H1 (cell line): ENCODE data around the gene DNMT1. TPM values are rescaled to one million over a fixed set of nuclear protein-coding genes. Genes with fewer than 3 reads are reported as not detected.

Experiments used
- CTCF ChIA-PET: fragments of 300-600 bp; sonication (Branson Sonifier 250); formaldehyde crosslinking; loops from one replicate; lab custom pipeline; 2021; ENCODE audit not compliant: partially characterized antibody; lab: Charles Lee
- POLR2A ChIA-PET: fragments of 300-600 bp; sonication (Branson Sonifier 250); formaldehyde crosslinking; loops from one replicate; lab custom pipeline; 2021; ENCODE audit warnings: inconsistent platforms; ENCODE audit not compliant: partially characterized antibody; lab: Charles Lee
- DNase-seq, 2 experiments: peaks; one replicate each; pipeline versions ENCODE4 v3.0.0 to v3.0.0-alpha.2; 2010 to 2022; ENCODE audit warnings: low spot score in 2 of 2, low read depth in 1 of 2, mixed read lengths in 1 of 2
- FAIRE-seq: peaks from 2 replicates; lab custom pipeline; 2011; peaks lifted over from hg19 to GRCh38; lab: Jason Lieb, UNC
- H2AFZ ChIP-seq: 2 replicates; pipeline ENCODE4 v1.8.1; 2012; ENCODE audit warnings: low read length, inconsistent platforms
- H2AK5ac ChIP-seq: 2 replicates; pipeline ENCODE4 v1.6.1; 2013; ENCODE audit warnings: low read depth, low read length
- H2BK120ac ChIP-seq: replicated peaks from 2 replicates; pipeline ENCODE3; 2013; ENCODE audit warnings: low read depth, low read length, inconsistent platforms
- H2BK12ac ChIP-seq: 2 replicates; pipeline ENCODE4 v1.6.1; 2013; ENCODE audit warnings: low read depth, low read length
- H2BK15ac ChIP-seq: 2 replicates; pipeline ENCODE4 v1.6.1; 2013; ENCODE audit warnings: low read length
- H2BK20ac ChIP-seq: 2 replicates; pipeline ENCODE4 v1.6.1; 2013; ENCODE audit warnings: low read length
- H2BK5ac ChIP-seq: 2 replicates; pipeline ENCODE4 v1.6.1; 2013; ENCODE audit warnings: low read depth, low read length
- H3K14ac ChIP-seq: 2 replicates; pipeline ENCODE4 v1.6.1; 2013; ENCODE audit warnings: inconsistent platforms; ENCODE audit not compliant: insufficient read length
- H3K18ac ChIP-seq: 2 replicates; pipeline ENCODE4 v1.6.1; 2013; ENCODE audit warnings: low read length; ENCODE audit errors: extremely low read depth
- H3K23ac ChIP-seq: 2 replicates; pipeline ENCODE4 v1.6.1; 2013; ENCODE audit warnings: inconsistent platforms; ENCODE audit not compliant: insufficient read length
- H3K23me2 ChIP-seq: 2 replicates; pipeline ENCODE4 v1.6.1; 2013; ENCODE audit warnings: low read depth, low read length
- H3K27ac ChIP-seq: 2 replicates; pipeline ENCODE4 v1.6.1; 2011; ENCODE audit warnings: low read depth, low read length, inconsistent platforms
- H3K27me3 ChIP-seq, 4 experiments: replicated peaks in 1 of 4; 1 replicate in 1 of 4; 2 replicates in 3 of 4; pipeline versions ENCODE4 v1.6.1 to v1.8.1; 2011 to 2013; ENCODE audit warnings: low read length in 3 of 4, mild to moderate bottlenecking in 3 of 4, inconsistent platforms in 2 of 4, mixed read lengths in 2 of 4, moderate library complexity in 1 of 4; ENCODE audit not compliant: control insufficient read depth in 3 of 4, insufficient read depth in 3 of 4; ENCODE audit errors: extremely low read depth in 1 of 4
- H3K36me3 ChIP-seq, 4 experiments: 2 replicates each; pipeline versions ENCODE4 v1.6.1 to v1.8.1; 2011 to 2013; ENCODE audit warnings: mild to moderate bottlenecking in 4 of 4, low read length in 3 of 4, moderate library complexity in 2 of 4, control low read depth in 1 of 4, inconsistent platforms in 1 of 4; ENCODE audit not compliant: insufficient read depth in 4 of 4, control insufficient read depth in 2 of 4
- H3K4ac ChIP-seq: replicated peaks from 2 replicates; pipeline ENCODE3; 2013; ENCODE audit warnings: low read length, low read depth, mixed read lengths, inconsistent platforms; ENCODE audit not compliant: insufficient read length
- H3K4me1 ChIP-seq, 4 experiments: replicated peaks in 1 of 4; 1 replicate in 1 of 4; 2 replicates in 3 of 4; pipeline versions ENCODE4 v1.6.1 to v1.8.1; 2011 to 2013; ENCODE audit warnings: low read length in 3 of 4, inconsistent platforms in 2 of 4, mixed read lengths in 1 of 4; ENCODE audit not compliant: insufficient read depth in 4 of 4, control insufficient read depth in 3 of 4
- H3K4me2 ChIP-seq, 2 experiments: 2 replicates each; pipeline versions ENCODE4 v1.6.1 to v1.8.1; 2011 to 2013; ENCODE audit warnings: low read depth in 2 of 2, low read length in 2 of 2, control low read depth in 1 of 2, inconsistent platforms in 1 of 2, mild to moderate bottlenecking in 1 of 2; ENCODE audit not compliant: insufficient read depth in 1 of 2
- H3K4me3 ChIP-seq, 4 experiments: fragments of 200-600, 300-600 bp in 1 of 4; sonication (generic), shearing (Covaris generic), sonication (Bioruptor Twin) in 1 of 4; 2 replicates each; pipeline versions ENCODE4 v1.5.1 to v1.8.1; 2011 to 2016; ENCODE audit warnings: low read length in 4 of 4, low read depth in 3 of 4, control low read depth in 2 of 4, inconsistent platforms in 2 of 4, mild to moderate bottlenecking in 2 of 4, mixed read lengths in 1 of 4, moderate library complexity in 1 of 4; ENCODE audit not compliant: insufficient read depth in 2 of 4; ENCODE audit errors: extremely low read depth in 1 of 4
- H3K56ac ChIP-seq: replicated peaks from 2 replicates; pipeline ENCODE3; 2013; ENCODE audit warnings: low read depth, mild to moderate bottlenecking, mixed read lengths, low read length, inconsistent platforms; ENCODE audit not compliant: insufficient read length
- H3K79me1 ChIP-seq: 2 replicates; pipeline ENCODE4 v1.6.1; 2013; ENCODE audit warnings: low read depth, low read length, control low read depth
- H3K79me2 ChIP-seq, 2 experiments: 2 replicates each; pipeline versions ENCODE4 v1.6.1 to v1.8.1; 2012 to 2013; ENCODE audit warnings: low read length in 2 of 2, mild to moderate bottlenecking in 2 of 2, inconsistent platforms in 1 of 2; ENCODE audit not compliant: insufficient read depth in 2 of 2, control insufficient read depth in 1 of 2
- H3K9ac ChIP-seq, 4 experiments: replicated peaks in 1 of 4; 1 replicate in 1 of 4; 2 replicates in 3 of 4; pipeline versions ENCODE4 v1.6.1 to v1.8.1; 2011 to 2013; ENCODE audit warnings: low read depth in 3 of 4, low read length in 3 of 4, control low read depth in 2 of 4, mild to moderate bottlenecking in 2 of 4, moderate library complexity in 2 of 4, inconsistent platforms in 1 of 4; ENCODE audit errors: extremely low read depth in 1 of 4
- H3K9me3 ChIP-seq, 2 experiments: 2 replicates each; pipeline versions ENCODE4 v1.6.1 to v1.8.1; 2012 to 2013; ENCODE audit warnings: mild to moderate bottlenecking in 2 of 2, moderate library complexity in 2 of 2, control low read depth in 1 of 2, inconsistent platforms in 1 of 2, low read depth in 1 of 2, low read length in 1 of 2, mixed read lengths in 1 of 2; ENCODE audit not compliant: insufficient read depth in 2 of 2
- H4K20me1 ChIP-seq, 2 experiments: replicated peaks in 1 of 2; 2 replicates each; pipeline versions ENCODE3 to v1.8.1; 2011 to 2013; ENCODE audit warnings: inconsistent platforms in 2 of 2, low read length in 2 of 2, mild to moderate bottlenecking in 1 of 2; ENCODE audit not compliant: insufficient read depth in 2 of 2, control insufficient read depth in 1 of 2
- H4K5ac ChIP-seq: 2 replicates; pipeline ENCODE4 v1.6.1; 2013; ENCODE audit warnings: low read length, low read depth, mixed read lengths, inconsistent platforms; ENCODE audit not compliant: insufficient read length
- H4K8ac ChIP-seq: 2 replicates; pipeline ENCODE4 v1.8.0; 2013; ENCODE audit warnings: mild to moderate bottlenecking, moderate library complexity, low read length, inconsistent platforms; ENCODE audit not compliant: insufficient read depth; ENCODE audit errors: extremely low read depth
- H4K91ac ChIP-seq: replicated peaks from 2 replicates; pipeline ENCODE3; 2013; ENCODE audit warnings: low read length, mixed read lengths, inconsistent platforms; ENCODE audit not compliant: insufficient read length
- ASH2L ChIP-seq: fragments of 200-600, 300-600 bp; sonication (generic); IDR thresholded peaks from one replicate; pipeline ENCODE4 v1.7.1; 2017; ENCODE audit warnings: low read length
- BCL11A ChIP-seq, 2 experiments: IDR thresholded peaks; one replicate each; pipeline ENCODE4 v1.6.1; 2011; ENCODE audit warnings: low read depth in 2 of 2, low read length in 2 of 2, mild to moderate bottlenecking in 2 of 2
- EGR1 ChIP-seq: IDR thresholded peaks from 2 replicates; pipeline ENCODE4 v1.6.1; 2011; ENCODE audit warnings: low read depth, low read length, borderline replicate concordance
- EZH2 ChIP-seq: fragments of 200-600 bp; sonication (generic); IDR thresholded peaks from 2 replicates; pipeline ENCODE4 v1.7.1; 2012; ENCODE audit warnings: low read depth, mild to moderate bottlenecking, moderate library complexity, low read length, inconsistent platforms; ENCODE audit not compliant: severe bottlenecking
- FOSL1 ChIP-seq: IDR thresholded peaks from 2 replicates; pipeline ENCODE4 v1.6.1; 2011; ENCODE audit warnings: mild to moderate bottlenecking, low read depth, low read length, moderate library complexity; ENCODE audit not compliant: insufficient read depth
- KDM5A ChIP-seq: fragments of 200-600 bp; IDR thresholded peaks from 2 replicates; pipeline ENCODE4 v1.7.1; 2012; ENCODE audit warnings: mild to moderate bottlenecking, low read length, inconsistent platforms, mixed read lengths
- RNF2 ChIP-seq: fragments of 200-900, 300-1000 bp; sonication (generic); IDR thresholded peaks from 2 replicates; pipeline ENCODE4 v1.7.1; 2016; ENCODE audit warnings: borderline replicate concordance, low read depth, mild to moderate bottlenecking, antibody characterized with exemption, low read length; ENCODE audit not compliant: poor library complexity, severe bottlenecking; ENCODE audit errors: missing control alignments
- SP1 ChIP-seq: IDR thresholded peaks from 2 replicates; pipeline ENCODE4 v1.6.1; 2011; ENCODE audit warnings: low read depth, low read length
- SRF ChIP-seq: IDR thresholded peaks from 2 replicates; pipeline ENCODE4 v1.6.1; 2011; ENCODE audit warnings: mild to moderate bottlenecking, low read depth, low read length, moderate library complexity
- TAF1 ChIP-seq: IDR thresholded peaks from 2 replicates; pipeline ENCODE4 v1.6.1; 2011; ENCODE audit warnings: mild to moderate bottlenecking, low read depth, low read length
- WGBS, 2 experiments: shearing (Covaris generic) in 1 of 2; methylation state at CpG; one replicate each; pipeline versions ENCODE4 v1.1.6 to v1.1.7; 2013 to 2015; ENCODE audit warnings: low lambda C conversion rate in 2 of 2, mixed read lengths in 2 of 2, inconsistent platforms in 1 of 2, low coverage in 1 of 2, missing lambda C conversion rate in 1 of 2; ENCODE audit not compliant: insufficient replicate concordance in 2 of 2, insufficient coverage in 1 of 2, insufficient read length in 1 of 2; ENCODE audit errors: extremely low coverage in 1 of 2, missing lambda C conversion rate in 1 of 2; 5-methylcytosine and 5-hydroxymethylcytosine counted together
- polyA plus RNA-seq, 7 experiments: library from polyadenylated mRNA; depleted of rRNA in 3 of 7; stranded (reverse) in 5 of 7; unstranded in 2 of 7; fragments of >200 nt in 5 of 7; fragments of 200-250 nt in 2 of 7; gene quantifications; 1 replicate in 5 of 7; 2 replicates in 1 of 7; 4 replicates in 1 of 7; pipeline versions ENCODE4 v1.2.1 to v1.2.3, GENCODE V29; 2011 to 2013; ENCODE audit warnings: missing spikeins in 2 of 7, mixed read lengths in 2 of 7
- total RNA-seq: library from RNA; stranded (reverse); fragmentation: NEBNext Ultra II Directional; extraction: Animal tissue kit (Norgen Biotek cat#: 25700); gene quantifications from 2 replicates; pipeline ENCODE4 v1.2.1, GENCODE V29; 2021
- TF ChIP-seq, protein P1 (sequence below): IDR thresholded peaks from 2 replicates; pipeline ENCODE4 v1.6.1; 2012; ENCODE audit warnings: low read length, inconsistent platforms

DNMT1 gene
- total and polyA plus RNA-seq, 2 of the 8 experiments (the other 6 are each of a cell fraction or from before 2014, with no cell fraction given): 101 to 210 TPM

DNA sequence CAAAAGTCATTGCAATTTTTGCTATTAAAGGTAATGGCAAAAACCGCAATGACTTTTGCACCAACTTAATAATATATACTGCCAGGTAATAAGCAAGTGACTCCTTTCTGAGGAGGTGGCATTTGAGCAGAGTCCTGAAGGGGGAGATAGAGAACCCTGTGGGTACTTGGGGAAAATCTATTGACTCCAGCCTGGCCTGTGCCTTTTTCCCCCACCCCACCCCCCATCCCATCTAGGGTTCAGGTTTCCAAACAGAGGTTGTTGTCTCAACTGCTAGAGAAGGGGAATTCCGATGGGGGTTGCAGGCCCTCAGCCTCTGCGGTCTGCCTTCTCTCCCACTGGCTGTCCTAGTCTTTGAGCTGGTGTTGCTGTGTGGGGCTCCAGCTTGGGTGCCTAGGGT, 24.9 kb upstream of the DNMT1 start:
- Histone ChIP-seq H3K79me1 (0 out of 2 replicates have a peak, but pooled peaks cover 2% of the 10 kb centered on the region), H3K14ac (no peak overlapping the region), H4K91ac (no peak overlapping the region), H4K8ac (no peak overlapping the region), H3K36me3 (peaks cover 0 to 3% (median under 1%) of the 10 kb centered on the region in 4 experiments; a peak in 3 of 8 replicates), H3K23me2 (no peaks in the 10 kb centered on the region), H3K18ac (no peak overlapping the region; the same call in 1 of the 2 replicates), H3K27ac (peak overlapping the region; percentile 29; the same call in 1 of the 2 replicates), H3K9ac (peak overlapping the region in 1 of 4 experiments; percentile 25; a peak in 1 of 7 replicates), H2AFZ (no peak overlapping the region), H3K79me2 (no peaks in the 10 kb centered on the region; a peak in 1 of 4 replicates), H3K4me2 (peak overlapping the region in 1 of 2 experiments; percentile 34; a peak in 2 of 4 replicates), H3K4me1 (peaks cover 0 to 2% (median 0%) of the 10 kb centered on the region in 4 experiments; a peak in 2 of 7 replicates), H3K27me3 (no peaks in the 10 kb centered on the region), H3K56ac (no peak overlapping the region), H3K4ac (no peak overlapping the region), H2BK120ac (no peak overlapping the region), H2BK20ac (no peak overlapping the region), H2BK15ac (no peak overlapping the region), H4K20me1 (peaks cover under 1 to 6% of the 10 kb centered on the region in 2 experiments), H3K23ac (no peak overlapping the region), H2AK5ac (no peak overlapping the region), H2BK5ac (no peak overlapping the region; the same call in 1 of the 2 replicates), H3K4me3 (no peak overlapping the region; a peak in 1 of 8 replicates), H3K9me3 (0 out of 4 replicates have a peak, but pooled peaks cover 0 to 5% of the 10 kb centered on the region in 2 experiments), H4K5ac (no peak overlapping the region), H2BK12ac (no peak overlapping the region)
- FAIRE-seq: peak; percentile 94
- ChIA-PET POLR2A (interaction anchor here (0.7 to 1.6 kb wide), 5 partner anchors 9 to 99 kb away, joined by 3 to 5 read pairs (median 3); no protein-coding TSS in a partner anchor), CTCF (interaction anchor here (0.6 to 7.5 kb wide), 20 partner anchors 8 to 404 kb away, joined by 3 to 51 read pairs (median 4); no protein-coding TSS in a partner anchor)
- WGBS, 2 experiments: 44% methylated on average over 3 of the region's 3 CpGs; no CpG with 5 or more reads in 1 of the 2 experiments
- peak in 1 of 2 experiments; percentile 46 for DNase-seq
- TF ChIP-seq, protein P1, sequence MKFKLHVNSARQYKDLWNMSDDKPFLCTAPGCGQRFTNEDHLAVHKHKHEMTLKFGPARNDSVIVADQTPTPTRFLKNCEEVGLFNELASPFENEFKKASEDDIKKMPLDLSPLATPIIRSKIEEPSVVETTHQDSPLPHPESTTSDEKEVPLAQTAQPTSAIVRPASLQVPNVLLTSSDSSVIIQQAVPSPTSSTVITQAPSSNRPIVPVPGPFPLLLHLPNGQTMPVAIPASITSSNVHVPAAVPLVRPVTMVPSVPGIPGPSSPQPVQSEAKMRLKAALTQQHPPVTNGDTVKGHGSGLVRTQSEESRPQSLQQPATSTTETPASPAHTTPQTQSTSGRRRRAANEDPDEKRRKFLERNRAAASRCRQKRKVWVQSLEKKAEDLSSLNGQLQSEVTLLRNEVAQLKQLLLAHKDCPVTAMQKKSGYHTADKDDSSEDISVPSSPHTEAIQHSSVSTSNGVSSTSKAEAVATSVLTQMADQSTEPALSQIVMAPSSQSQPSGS: no peak
- TF ChIP-seq RNF2 (no peak), KDM5A (no peak), SP1 (peak; percentile 86), BCL11A (IDR thresholded peaks at IDR 0.05; ENCODE audit: low read depth in 2 of 2, low read length in 2 of 2) (peak in 1 of 2 experiments; percentile 1), SRF (no peak), TAF1 (peak; percentile 51; the same call in 1 of the 2 replicates), FOSL1 (no peak), ASH2L (peak; percentile 45), EGR1 (no peak), EZH2 (no peak)
